HUES48 (cell line): Measurements from ENCODE around the gene ZNF726.
"Not testable (repeated sequence)": the region's sequence is repeated elsewhere in the genome, so short reads cannot be mapped to it uniquely, and the experiment has no call there.

Source experiments
- H3K27ac ChIP-seq: one replicate; pipeline ENCODE4 v1.7.0; 2013; ENCODE audit warnings: low read depth, low read length, inconsistent platforms
- H3K27me3 ChIP-seq: 2 replicates; pipeline ENCODE4 v1.6.1; 2013; ENCODE audit warnings: mild to moderate bottlenecking, low read length; ENCODE audit not compliant: control insufficient read depth, insufficient read depth
- H3K36me3 ChIP-seq: 2 replicates; pipeline ENCODE4 v1.6.1; 2013; ENCODE audit warnings: low read length; ENCODE audit not compliant: control insufficient read depth, insufficient read depth
- H3K4me1 ChIP-seq: 2 replicates; pipeline ENCODE4 v1.6.1; 2013; ENCODE audit warnings: mild to moderate bottlenecking, low read length; ENCODE audit not compliant: control insufficient read depth, insufficient read depth
- H3K4me3 ChIP-seq: 2 replicates; pipeline ENCODE4 v1.5.1; 2013; ENCODE audit warnings: mild to moderate bottlenecking, low read depth, low read length
- H3K9ac ChIP-seq: 2 replicates; pipeline ENCODE4 v1.6.1; 2013; ENCODE audit warnings: mild to moderate bottlenecking, low read depth, low read length, moderate library complexity
- H3K9me3 ChIP-seq: 2 replicates; pipeline ENCODE4 v1.6.1; 2013; ENCODE audit warnings: low read length; ENCODE audit not compliant: control insufficient read depth, insufficient read depth

ZNF726 gene

GRCh38 chr19:23976631-23977030 lies 61.9 kb downstream of the ZNF726 start:
- peaks cover 79% of the 10 kb centered on the region for H3K9me3 ChIP-seq
- H3K27ac ChIP-seq, H3K36me3 ChIP-seq, H3K4me3 ChIP-seq, H3K9ac ChIP-seq, H3K4me1 ChIP-seq, H3K27me3 ChIP-seq: not testable (repeated sequence)

DNA sequence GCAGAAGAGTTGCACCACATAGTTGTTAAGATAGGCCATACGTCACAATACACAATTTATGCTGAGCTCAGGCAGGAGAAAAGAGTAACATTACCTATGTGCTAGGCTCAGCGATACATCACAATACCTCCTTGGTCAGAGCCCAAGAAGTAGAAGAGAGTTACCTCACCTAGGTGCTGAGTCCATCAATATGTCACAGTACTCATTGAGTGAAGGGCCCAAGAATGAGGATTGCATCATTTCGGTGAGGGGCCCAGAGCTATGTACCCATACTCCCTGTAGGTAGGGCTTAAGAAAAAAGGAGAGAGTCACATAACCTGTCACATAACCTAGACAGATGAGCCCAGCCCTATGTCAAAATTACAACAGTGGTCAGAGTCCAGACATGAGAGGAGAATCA lies 62.6 kb downstream of the ZNF726 start:
- not testable (repeated sequence) for H3K9ac ChIP-seq, H3K36me3 ChIP-seq, H3K27ac ChIP-seq, H3K27me3 ChIP-seq, H3K4me3 ChIP-seq, H3K4me1 ChIP-seq
- H3K9me3 ChIP-seq: peaks cover 79% of the 10 kb centered on the region

- Histone ChIP-seq H3K4me1 (no peaks in the 10 kb centered on the region), H3K27me3 (no peaks in the 10 kb centered on the region), H3K4me3 (no peak overlapping the region), H3K36me3 (no peaks in the 10 kb centered on the region), H3K9me3 (peaks cover 80% of the 10 kb centered on the region), H3K27ac (no peak overlapping the region), H3K9ac (no peak overlapping the region)
Observed at GRCh38 chr19:23978068-23978467, 63.4 kb downstream of the ZNF726 start.

GRCh38 chr19:23980805-23981204 lies 66.1 kb downstream of the ZNF726 start:
- Histone ChIP-seq H3K27me3 (no peaks in the 10 kb centered on the region), H3K9me3 (peaks cover 87% of the 10 kb centered on the region), H3K27ac (no peak overlapping the region), H3K36me3 (no peaks in the 10 kb centered on the region), H3K4me3 (no peak overlapping the region), H3K9ac (no peak overlapping the region), H3K4me1 (no peaks in the 10 kb centered on the region)

DNA sequence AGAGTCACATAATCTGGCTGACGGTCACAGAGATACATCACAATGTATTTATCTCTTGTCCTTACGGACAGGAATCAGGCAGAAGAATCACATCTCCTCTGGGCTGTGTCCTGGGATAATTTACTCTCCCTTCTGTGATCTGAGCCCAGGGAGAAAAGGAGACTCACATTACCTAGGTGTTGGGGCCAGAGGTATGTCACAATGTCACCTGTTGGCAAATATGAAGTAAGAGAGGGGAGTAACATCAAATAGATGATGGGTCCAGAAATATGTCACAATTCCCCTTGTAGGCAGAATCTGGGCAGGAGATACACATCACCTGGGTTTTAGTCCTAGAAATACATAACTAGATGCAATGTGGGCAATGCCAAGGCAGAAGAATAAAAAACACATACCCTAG lies 67.2 kb downstream of the ZNF726 start:
- H3K4me1 ChIP-seq: no peaks in the 10 kb centered on the region
- H3K36me3 ChIP-seq: no peaks in the 10 kb centered on the region
- H3K9me3 ChIP-seq: peaks cover 87% of the 10 kb centered on the region
- no peak overlapping the region for H3K4me3 ChIP-seq
- H3K27me3 ChIP-seq: no peaks in the 10 kb centered on the region
- H3K9ac ChIP-seq: no peak overlapping the region
- H3K27ac ChIP-seq: no peak overlapping the region

GRCh38 chr19:23983406-23983805 lies 68.7 kb downstream of the ZNF726 start:
- Histone ChIP-seq H3K9me3 (peaks cover 87% of the 10 kb centered on the region), H3K4me1 (no peaks in the 10 kb centered on the region), H3K27me3 (no peaks in the 10 kb centered on the region), H3K4me3 (no peak overlapping the region), H3K36me3 (no peaks in the 10 kb centered on the region), H3K27ac (no peak overlapping the region), H3K9ac (no peak overlapping the region)
